ENCODE results near the gene RYR1. TPM values are rescaled to one million over a fixed set of nuclear protein-coding genes. Genes with fewer than 3 reads are reported as not detected.

Gene RYR1
- total RNA-seq, 4 donors from 2014 or later = 0.82 to 1.6 (median 1.5) TPM

GRCh38 chr19:38496603-38497487, 63.4 kb downstream of the RYR1 start:
- ATAC-seq = no peak
- 81 to 89% methylated on average over 6 to 11 of the region's 30 CpGs for WGBS, 2 donors (ENCODE audit: low coverage in 1 of 2)
- H3K27me3 ChIP-seq = peaks cover 18% of the 10 kb centered on the region

GRCh38 chr19:38497907-38498306, 64.4 kb downstream of the RYR1 start:
- Histone ChIP-seq H3K4me1 (no peaks in the 10 kb centered on the region), H3K4me3 (no peak overlapping the region), H3K27ac (no peak overlapping the region), H3K36me3 (no peaks in the 10 kb centered on the region), H3K27me3 (peaks cover 18% of the 10 kb centered on the region), H3K9me3 (no peaks in the 10 kb centered on the region)
- no peak for ATAC-seq
- no peak for TF ChIP-seq POLR2A (IDR thresholded peaks at IDR 0.05)
- no peak for TF ChIP-seq CTCF (IDR thresholded peaks at IDR 0.05)
- TF ChIP-seq POLR2AphosphoS5 (IDR thresholded peaks at IDR 0.05) = no peak
- no peak for TF ChIP-seq EP300 (IDR thresholded peaks at IDR 0.05)
- 85 to 93% methylated on average over 4 of the region's 4 CpGs for WGBS, 2 donors (ENCODE audit: low coverage in 1 of 2)

More at GRCh38 chr19:38496603-38497487, 63.4 kb downstream of the RYR1 start:
- H3K4me1 ChIP-seq = no peaks in the 10 kb centered on the region
- H3K36me3 ChIP-seq = no peaks in the 10 kb centered on the region
- no peak overlapping the region for H3K27ac ChIP-seq
- TF ChIP-seq POLR2AphosphoS5 (IDR thresholded peaks at IDR 0.05) = no peak
- TF ChIP-seq EP300 (IDR thresholded peaks at IDR 0.05) = no peak
- H3K4me3 ChIP-seq = no peak overlapping the region
- H3K9me3 ChIP-seq = no peaks in the 10 kb centered on the region

- no peak for TF ChIP-seq EP300 (IDR thresholded peaks at IDR 0.05)
- Histone ChIP-seq H3K9me3 (no peaks in the 10 kb centered on the region), H3K27me3 (peaks cover 18% of the 10 kb centered on the region), H3K27ac (no peak overlapping the region), H3K36me3 (no peaks in the 10 kb centered on the region), H3K4me1 (no peaks in the 10 kb centered on the region), H3K4me3 (no peak overlapping the region)
- no CpG with 5 or more reads among the region's 21 CpGs for WGBS, 2 donors (ENCODE audit: low coverage in 1 of 2)
- no peak for ATAC-seq
These were observed 66.0 kb downstream of the RYR1 start for GRCh38 chr19:38499532-38499931.

- Histone ChIP-seq H3K4me1 (no peaks in the 10 kb centered on the region), H3K9me3 (no peaks in the 10 kb centered on the region), H3K4me3 (no peak overlapping the region), H3K27me3 (peaks cover 18% of the 10 kb centered on the region), H3K36me3 (no peaks in the 10 kb centered on the region), H3K27ac (no peak overlapping the region)
- TF ChIP-seq EP300 (IDR thresholded peaks at IDR 0.05) (no peak), CTCF (IDR thresholded peaks at IDR 0.05) (no peak), POLR2A (IDR thresholded peaks at IDR 0.05) (no peak), POLR2AphosphoS5 (IDR thresholded peaks at IDR 0.05) (no peak)
- ATAC-seq = no peak
- 60% methylated on average over 2 of the region's 11 CpGs; no CpG with 5 or more reads in 1 of the 2 donors for WGBS, 2 donors (ENCODE audit: low coverage in 1 of 2)
These were observed 67.0 kb downstream of the RYR1 start for GRCh38 chr19:38500450-38500849.

GRCh38 chr19:38502410-38503076, 69.1 kb downstream of the RYR1 start:
- H3K9me3 ChIP-seq = no peaks in the 10 kb centered on the region
- no peaks in the 10 kb centered on the region for H3K4me1 ChIP-seq
- no peak overlapping the region for H3K4me3 ChIP-seq
- no peak for ATAC-seq
- H3K27ac ChIP-seq = no peak overlapping the region
- H3K27me3 ChIP-seq = peaks cover 27% of the 10 kb centered on the region
- no peaks in the 10 kb centered on the region for H3K36me3 ChIP-seq
- 97 to 98% methylated on average over 7 to 14 of the region's 41 CpGs for WGBS, 2 donors (ENCODE audit: low coverage in 1 of 2)
- no peak for TF ChIP-seq POLR2AphosphoS5 (IDR thresholded peaks at IDR 0.05)
- TF ChIP-seq EP300 (IDR thresholded peaks at IDR 0.05) = no peak
- TF ChIP-seq POLR2A (IDR thresholded peaks at IDR 0.05) = no peak
- TF ChIP-seq CTCF (IDR thresholded peaks at IDR 0.05) = no peak

Data from gastroesophageal sphincter (tissue), 4 donors.